ENCODE results near the gene DMPK. TPM values are rescaled to one million over a fixed set of nuclear protein-coding genes. Genes with fewer than 3 reads are reported as not detected.

DMPK gene
- total RNA-seq, 2 donors from 2014 or later = 57.9 to 81.4 TPM

GRCh38 chr19:45812297-45812696 is 30.0 kb upstream of the DMPK start:
- Histone ChIP-seq H3K4me3 (no peak overlapping the region), H3K4me1 (no peaks in the 10 kb centered on the region), H3K36me3 (replicated peaks in 1 of 2; ENCODE audit: insufficient read depth in 1 of 2, low read depth in 2 of 2) (no peaks in the 10 kb centered on the region), H3K9me3 (no peaks in the 10 kb centered on the region), H3K27ac (no peak overlapping the region), H3K27me3 (no peaks in the 10 kb centered on the region)
- intact Hi-C loops (cut with DNase I) = no loop called here
- ATAC-seq (no peak), DNase-seq (no peak)
- TF ChIP-seq CTCF (IDR thresholded peaks at IDR 0.05) (no peak), POLR2A (IDR thresholded peaks at IDR 0.05) (no peak)
- 75 to 85% methylated on average over 6 of the region's 6 CpGs for WGBS, 2 donors

GRCh38 chr19:45809643-45810159 is 27.4 kb upstream of the DMPK start:
- WGBS, 2 donors = 50 to 64% methylated on average over 7 of the region's 7 CpGs
- DNase-seq (no peak), ATAC-seq (no peak)
- Histone ChIP-seq H3K4me3 (no peak overlapping the region), H3K9me3 (no peaks in the 10 kb centered on the region), H3K4me1 (no peaks in the 10 kb centered on the region), H3K27ac (no peak overlapping the region), H3K27me3 (no peaks in the 10 kb centered on the region), H3K36me3 (replicated peaks in 1 of 2; ENCODE audit: insufficient read depth in 1 of 2, low read depth in 2 of 2) (no peaks in the 10 kb centered on the region)
- TF ChIP-seq POLR2A (IDR thresholded peaks at IDR 0.05) (no peak), CTCF (IDR thresholded peaks at IDR 0.05) (no peak)
- intact Hi-C loops (cut with DNase I) = no loop called here

GRCh38 chr19:45805719-45806118 is 23.4 kb upstream of the DMPK start:
- intact Hi-C loops (cut with DNase I) = no loop called here
- H3K36me3 ChIP-seq (replicated peaks in 1 of 2; ENCODE audit: insufficient read depth in 1 of 2, low read depth in 2 of 2) = no peaks in the 10 kb centered on the region
- H3K27me3 ChIP-seq = no peaks in the 10 kb centered on the region
- DNase-seq (no peak), ATAC-seq (no peak)
- H3K4me1 ChIP-seq = no peaks in the 10 kb centered on the region
- H3K4me3 ChIP-seq = no peak overlapping the region
- TF ChIP-seq CTCF (IDR thresholded peaks at IDR 0.05) (no peak), POLR2A (IDR thresholded peaks at IDR 0.05) (no peak)
- no peak overlapping the region for H3K27ac ChIP-seq
- H3K9me3 ChIP-seq = no peaks in the 10 kb centered on the region

- 58 to 85% methylated on average over 4 to 8 of the region's 8 CpGs for WGBS, 2 donors
- H3K36me3 ChIP-seq (replicated peaks in 1 of 2; ENCODE audit: insufficient read depth in 1 of 2, low read depth in 2 of 2) = no peaks in the 10 kb centered on the region
- H3K27ac ChIP-seq = no peak overlapping the region
- no peak overlapping the region for H3K4me3 ChIP-seq
- H3K9me3 ChIP-seq = no peaks in the 10 kb centered on the region
- no peaks in the 10 kb centered on the region for H3K4me1 ChIP-seq
- H3K27me3 ChIP-seq = no peaks in the 10 kb centered on the region
- intact Hi-C loops (cut with DNase I) = no loop called here
- DNase-seq (no peak), ATAC-seq (no peak)
- no peak for TF ChIP-seq CTCF (IDR thresholded peaks at IDR 0.05)
- no peak for TF ChIP-seq POLR2A (IDR thresholded peaks at IDR 0.05)
Observed at GRCh38 chr19:45804959-45805230, 22.6 kb upstream of the DMPK start.

- DNase-seq = no peak
- Histone ChIP-seq H3K9me3 (no peaks in the 10 kb centered on the region), H3K36me3 (replicated peaks in 1 of 2; ENCODE audit: insufficient read depth in 1 of 2, low read depth in 2 of 2) (no peaks in the 10 kb centered on the region), H3K4me3 (no peak overlapping the region), H3K27me3 (no peaks in the 10 kb centered on the region), H3K4me1 (peaks cover under 1% of the 10 kb centered on the region), H3K27ac (no peak overlapping the region)
- TF ChIP-seq CTCF (IDR thresholded peaks at IDR 0.05) (no peak), POLR2A (IDR thresholded peaks at IDR 0.05) (no peak)
- 82 to 84% methylated on average over 42 to 45 of the region's 57 CpGs for WGBS, 2 donors
- intact Hi-C loops (cut with DNase I) = no loop called here
- ATAC-seq = no peak
Observed at GRCh38 chr19:45804140-45804958, 22.1 kb upstream of the DMPK start.

Data from body of pancreas (tissue), 4 donors.